Measurements from ENCODE around the gene PRRX2.

PRRX2 gene

DNA sequence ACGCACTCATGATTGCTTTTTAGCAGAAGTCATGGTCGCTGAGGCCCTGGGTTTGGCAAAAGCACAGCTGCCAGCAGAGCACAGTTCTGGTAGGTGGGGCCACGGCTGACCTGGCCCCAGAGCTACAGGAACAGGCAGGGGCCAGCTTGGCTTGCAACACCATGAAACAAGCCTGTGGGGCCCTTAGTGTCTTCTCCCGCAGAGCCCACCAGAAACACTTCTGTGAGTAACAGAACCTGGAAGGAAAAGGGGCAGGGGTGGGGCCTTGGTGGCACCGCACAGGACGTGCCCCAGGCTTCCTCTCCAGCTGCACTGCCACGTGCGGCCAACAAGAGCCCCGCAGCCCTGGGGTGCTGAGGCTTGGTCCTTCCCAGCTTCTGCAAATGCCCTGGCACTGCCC, 28.3 kb upstream of the PRRX2 start:
- no peak for DNase-seq

DNA sequence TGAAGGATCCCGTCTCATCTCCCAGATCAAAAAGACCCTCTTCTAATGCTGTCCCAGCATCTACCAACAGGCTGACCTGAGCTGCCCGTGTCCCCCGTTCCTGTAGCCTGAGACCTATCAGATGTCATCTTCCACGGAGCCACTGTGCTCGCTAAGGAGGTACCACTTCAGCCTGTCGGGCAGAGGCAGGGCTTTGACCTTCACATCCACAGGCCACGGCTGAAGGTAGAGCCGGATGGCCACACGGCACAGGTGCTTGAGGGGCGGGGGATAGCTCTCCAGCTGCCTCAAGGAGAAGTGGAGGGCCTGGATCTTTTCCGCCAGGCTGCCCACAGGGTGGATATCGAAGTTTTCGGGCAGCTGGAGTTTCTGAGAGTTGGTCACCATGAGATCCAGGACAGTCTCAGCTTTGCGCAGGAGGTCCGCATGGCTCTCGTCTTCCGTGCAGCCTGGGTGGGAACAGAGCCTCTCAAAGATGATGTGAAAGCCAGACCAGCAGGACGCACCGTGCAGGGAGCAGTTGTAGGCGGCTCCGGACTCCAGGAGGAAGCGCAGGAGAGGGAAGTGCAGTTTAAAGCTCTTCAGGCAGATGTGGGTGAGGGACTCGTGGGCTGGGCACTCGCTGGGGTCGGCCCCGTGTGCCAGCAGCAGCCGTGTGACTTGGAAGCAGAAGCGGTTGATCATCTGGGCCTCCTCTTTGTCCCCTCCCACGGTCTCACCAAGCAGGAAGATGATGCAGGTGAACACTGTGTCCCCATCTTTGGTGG, 27.6 kb upstream of the PRRX2 start:
- DNase-seq = no peak

DNA sequence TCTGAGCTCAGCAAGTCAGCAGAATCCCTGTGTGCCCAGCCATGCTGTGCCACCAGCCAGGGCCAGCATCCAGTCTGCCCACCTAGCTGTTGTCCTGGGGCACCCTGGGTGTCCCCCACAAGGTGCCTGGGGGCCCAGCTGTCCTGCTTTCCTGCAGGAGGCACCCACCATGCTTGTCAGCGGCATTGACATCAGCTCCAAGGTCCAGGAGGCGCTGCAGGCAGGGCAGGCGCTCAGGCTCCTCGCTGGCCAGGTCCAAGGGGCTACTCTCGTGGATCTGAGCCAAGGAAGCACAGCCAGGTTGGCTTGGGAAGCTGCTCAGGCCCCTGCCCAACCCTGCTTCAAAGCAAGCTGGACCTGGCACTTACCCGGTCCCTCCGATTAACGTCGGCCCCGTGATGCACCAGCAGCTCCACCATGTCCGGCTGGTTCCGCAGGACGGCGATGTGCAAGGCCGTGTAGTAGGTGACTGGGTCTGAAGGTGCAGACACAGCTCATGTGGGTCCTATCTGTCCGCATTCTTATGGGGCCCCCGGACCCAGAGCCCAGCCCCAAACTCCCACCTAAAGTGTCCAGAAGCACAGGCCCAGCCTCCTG, 26.3 kb upstream of the PRRX2 start:
- DNase-seq = no peak

DNA sequence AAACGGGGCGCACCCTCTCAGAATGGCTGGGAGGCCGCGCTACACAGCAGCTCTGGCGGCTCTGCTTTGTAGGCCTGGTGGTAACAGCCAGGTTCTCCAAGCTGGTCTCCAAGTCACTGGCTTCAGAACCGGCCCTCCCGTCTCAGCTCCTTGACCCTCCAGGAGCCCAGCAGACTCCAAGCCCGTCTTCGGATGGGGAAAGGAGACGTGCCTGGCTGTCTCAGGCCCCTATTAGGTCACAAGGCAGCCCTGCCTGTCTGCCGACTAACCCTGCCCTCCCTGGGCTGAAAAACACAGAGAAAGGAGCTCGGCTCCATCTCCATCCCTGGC, 25.7 kb upstream of the PRRX2 start:
- no peak for DNase-seq

DNA sequence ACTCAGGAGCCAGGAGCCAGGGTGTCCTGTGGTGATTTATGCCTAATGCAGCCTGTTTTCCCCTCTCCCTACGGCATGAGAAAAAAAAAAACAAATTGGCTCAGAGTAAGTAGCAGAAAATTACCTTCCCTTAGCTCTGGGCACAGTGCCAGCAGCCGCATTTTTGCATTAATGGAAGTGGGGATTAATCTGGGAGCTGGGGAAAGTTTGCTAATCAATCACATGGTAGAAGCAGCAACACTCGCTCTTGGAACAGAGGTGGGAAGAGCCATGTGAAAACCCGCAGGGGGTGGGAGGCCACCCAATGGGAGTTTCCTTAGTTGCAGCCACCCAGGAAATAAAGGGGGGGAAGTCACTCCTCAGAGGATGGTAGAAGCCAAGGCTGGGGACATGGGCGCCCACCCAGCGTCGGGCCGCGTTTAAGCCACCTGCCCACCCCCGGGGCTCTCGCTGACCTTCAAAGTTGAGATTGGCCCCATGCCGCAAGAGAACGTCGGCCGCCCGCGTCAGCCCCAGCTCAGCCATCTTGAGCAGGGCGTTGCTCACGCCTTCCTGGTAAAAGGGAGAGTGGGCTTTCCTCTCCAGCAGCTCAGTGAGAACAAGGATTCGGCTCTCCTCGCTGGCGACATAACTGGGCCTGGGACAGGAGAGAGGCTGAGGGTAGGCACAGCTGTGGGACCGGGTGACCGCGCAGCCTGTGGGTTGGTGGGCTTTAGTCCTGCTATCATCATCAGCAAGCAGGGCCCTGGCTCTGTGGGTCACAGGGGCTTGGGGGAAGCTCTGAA, 25.2 kb upstream of the PRRX2 start:
- no peak for DNase-seq

DNA sequence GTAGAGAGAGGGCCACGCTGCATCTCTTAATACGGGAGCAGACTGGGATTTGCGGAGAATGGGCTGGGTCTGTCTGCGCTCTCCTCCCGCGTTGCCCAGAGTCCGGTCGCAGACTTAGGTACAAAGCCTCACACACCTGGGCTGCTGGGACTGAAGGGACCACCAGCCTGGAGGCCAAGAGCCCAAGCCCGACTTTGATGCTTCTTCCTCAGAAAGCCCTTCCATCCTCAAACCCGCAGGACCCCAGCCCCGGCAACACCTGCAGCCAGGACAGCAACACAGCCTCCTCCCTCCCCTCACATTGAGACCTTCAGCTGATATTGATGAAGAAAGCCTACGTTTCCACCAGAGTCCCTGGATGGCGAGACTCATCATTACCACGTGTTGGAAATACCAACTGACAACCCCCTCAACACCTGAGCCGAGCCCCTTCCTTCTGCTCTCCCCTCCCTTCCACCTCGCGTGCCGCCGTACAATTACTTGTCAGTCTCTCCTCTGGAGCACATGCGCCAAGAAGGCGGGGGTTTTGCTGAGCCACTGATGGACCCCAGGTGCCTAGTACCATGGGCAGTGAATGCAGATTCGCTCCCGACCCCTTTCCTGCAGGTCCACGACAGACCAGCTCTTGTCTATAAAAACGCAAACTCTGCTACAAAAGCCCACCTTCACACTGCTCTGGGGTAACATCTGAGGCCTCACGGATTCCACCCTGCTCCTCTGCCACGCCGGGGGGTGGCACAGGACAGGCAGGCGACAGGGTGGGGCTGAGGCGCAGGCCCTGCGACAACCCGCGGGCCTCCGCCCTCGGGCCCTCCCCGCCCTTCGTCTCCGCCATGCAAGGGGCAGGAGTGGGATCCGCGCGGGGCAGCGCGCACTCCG, 24.3 kb upstream of the PRRX2 start:
- no peak for DNase-seq

DNA sequence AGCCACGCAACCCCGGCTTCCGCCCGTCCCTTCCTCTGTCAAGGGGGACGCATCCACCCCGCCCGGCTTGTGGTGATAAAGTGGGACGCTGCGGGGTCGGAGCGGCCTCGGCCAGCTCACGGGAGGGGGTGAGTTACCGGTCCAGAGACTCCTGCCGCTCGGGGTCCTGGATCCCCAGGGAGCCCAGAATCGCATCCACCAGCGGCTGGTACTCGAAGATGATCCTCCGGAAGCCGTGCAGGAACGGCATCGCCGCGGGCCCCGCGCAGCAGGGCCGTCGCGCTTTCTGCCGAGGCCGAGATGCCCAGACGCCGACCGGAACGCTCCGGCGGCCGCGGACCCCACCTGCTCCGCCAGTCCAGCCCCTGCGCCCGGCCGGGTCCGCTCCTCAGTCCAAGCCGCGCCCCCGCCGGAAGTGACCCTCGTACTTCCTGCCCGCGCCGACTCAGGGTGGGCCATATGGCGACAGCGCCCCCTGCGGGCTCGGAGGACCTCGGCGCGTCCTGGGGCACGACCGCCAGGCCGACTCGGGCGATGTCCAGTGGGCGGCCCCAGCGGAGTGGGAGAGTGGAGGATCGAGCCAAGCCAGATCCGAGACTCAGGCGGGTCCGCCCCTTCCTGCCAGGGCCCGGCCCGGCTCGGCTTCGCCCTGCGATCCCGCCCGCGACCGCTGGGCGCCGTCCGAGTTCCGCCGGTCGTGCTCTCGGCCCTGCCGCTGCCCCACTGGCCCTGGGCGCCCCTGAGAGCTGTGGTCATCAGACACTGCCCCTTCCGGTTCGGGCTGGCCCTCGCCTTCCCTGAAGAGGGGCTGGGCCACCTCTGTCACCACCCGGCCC, 23.5 kb upstream of the PRRX2 start, which contains the start of gene ASB6:
Gene ASB6, minus strand, starts transcription at position 402 of the 836 bp plus-strand sequence. Its CDS starts 152 bp downstream, at position 250.
- peak; percentile 86 for DNase-seq

DNA sequence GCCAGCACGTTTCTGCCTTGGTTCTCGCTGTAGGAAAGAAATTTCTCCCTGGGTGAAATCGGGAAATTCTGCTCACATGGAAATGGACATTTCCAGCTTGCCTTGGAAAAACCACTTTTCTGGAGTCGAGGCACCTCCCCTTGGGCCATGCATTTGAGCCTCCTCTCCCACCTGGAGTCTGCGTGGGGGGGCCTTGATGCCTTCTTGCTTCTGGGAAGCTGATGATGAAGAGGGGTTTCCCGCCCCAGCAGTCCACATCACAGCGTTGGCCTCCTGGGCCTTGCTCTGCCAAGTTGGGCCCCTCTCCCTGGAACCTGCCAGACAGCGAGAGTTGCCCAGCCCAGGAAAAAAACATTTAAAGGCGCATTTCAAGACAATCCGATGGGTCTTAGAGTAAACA, 21.7 kb upstream of the PRRX2 start:
- no peak for DNase-seq

DNA sequence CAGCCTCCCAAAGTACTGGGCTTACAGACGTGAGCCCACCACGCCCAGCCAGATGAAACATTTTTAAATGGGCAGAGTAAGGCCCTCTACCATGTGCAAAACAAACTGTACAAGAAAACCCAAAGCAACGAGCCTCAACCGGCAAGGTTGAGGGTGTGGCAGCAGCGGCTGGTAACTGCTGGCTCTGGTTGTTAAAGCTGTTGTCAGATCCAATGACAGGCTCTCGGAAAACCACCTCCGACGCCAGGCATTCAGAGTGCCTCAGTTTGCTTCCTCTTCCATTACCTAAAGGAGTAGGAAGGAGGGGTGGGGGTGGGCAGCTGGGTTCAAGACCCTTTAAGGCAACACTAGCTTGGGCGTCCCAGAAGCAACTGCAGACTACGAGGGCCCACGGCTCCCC, 21.1 kb upstream of the PRRX2 start:
- no peak for DNase-seq

DNA sequence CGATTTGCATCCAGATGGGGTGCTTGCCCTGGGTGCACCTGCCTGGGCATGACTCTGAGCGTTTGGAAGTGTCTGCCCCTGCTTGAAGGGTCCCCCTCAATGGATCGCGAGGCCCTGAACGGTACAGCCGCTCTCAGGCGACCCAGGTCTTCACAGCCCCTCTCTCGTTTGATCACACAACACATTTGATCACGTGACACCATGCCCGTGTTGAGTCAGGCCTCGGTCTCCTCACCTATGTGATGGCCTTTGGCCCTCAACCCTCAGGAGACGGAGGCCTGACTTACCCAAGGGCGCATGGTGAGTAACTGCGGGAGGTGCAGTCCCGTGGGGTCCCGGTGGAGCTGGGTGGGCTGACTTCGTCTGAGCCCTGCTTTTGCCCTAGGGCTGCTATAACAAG, 20.5 kb upstream of the PRRX2 start:
- DNase-seq = no peak

DNA sequence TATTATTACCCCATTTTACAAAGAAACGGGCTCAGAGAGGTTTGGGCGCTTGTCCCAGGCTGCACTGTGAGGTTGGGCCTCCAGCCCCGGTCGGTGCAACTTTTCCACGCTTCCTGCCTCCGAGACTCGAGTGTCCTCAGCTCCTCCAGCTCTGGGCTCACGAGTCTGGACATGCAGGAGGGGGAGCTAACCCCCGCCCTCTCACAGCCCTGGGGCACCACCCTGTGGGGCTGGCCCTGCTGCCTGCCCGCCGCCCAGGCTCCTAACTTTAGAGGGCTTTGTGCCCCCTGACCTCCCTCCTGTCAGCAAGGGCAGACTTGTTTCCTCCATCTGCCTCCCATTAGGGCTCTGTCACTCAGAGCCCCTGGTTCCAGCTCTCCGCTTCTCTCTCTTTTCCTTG, 19.2 kb upstream of the PRRX2 start:
- DNase-seq = no peak

DNA sequence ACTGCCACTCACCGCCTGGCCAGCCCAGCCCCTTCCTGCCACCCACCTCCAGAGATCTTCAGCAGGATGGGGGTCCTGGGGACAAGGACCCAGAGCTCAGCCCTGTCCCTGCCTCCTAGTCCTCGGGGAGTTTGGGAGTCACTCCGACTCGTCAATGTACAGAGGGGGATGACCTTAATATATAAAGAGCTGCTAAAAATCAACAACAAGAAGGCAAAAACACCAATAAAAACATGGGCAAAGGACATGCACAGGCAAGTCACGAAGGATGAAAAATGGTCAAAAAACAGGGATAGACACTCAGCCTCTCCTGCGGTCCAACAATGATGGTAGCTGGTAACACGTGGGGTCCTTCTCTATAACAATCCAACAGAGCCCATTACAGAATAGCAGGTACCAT, 18.8 kb upstream of the PRRX2 start:
- DNase-seq = no peak

DNA sequence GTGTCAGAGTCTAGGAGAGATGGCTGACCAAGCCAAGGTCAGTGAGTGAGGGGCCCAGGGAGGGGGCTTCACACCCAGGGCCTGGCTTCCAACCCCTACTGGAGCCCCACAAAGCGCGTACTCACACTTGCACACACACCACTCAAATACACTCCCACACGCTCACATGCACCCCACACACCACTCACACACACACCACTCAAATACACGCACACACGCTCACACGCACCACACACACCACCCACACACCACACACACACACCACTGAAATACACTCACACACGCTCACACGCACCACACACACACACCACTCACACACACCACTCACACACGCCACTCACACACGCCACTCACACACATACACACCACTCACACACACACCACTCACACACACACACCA, 17.8 kb upstream of the PRRX2 start:
- no peak for DNase-seq

DNA sequence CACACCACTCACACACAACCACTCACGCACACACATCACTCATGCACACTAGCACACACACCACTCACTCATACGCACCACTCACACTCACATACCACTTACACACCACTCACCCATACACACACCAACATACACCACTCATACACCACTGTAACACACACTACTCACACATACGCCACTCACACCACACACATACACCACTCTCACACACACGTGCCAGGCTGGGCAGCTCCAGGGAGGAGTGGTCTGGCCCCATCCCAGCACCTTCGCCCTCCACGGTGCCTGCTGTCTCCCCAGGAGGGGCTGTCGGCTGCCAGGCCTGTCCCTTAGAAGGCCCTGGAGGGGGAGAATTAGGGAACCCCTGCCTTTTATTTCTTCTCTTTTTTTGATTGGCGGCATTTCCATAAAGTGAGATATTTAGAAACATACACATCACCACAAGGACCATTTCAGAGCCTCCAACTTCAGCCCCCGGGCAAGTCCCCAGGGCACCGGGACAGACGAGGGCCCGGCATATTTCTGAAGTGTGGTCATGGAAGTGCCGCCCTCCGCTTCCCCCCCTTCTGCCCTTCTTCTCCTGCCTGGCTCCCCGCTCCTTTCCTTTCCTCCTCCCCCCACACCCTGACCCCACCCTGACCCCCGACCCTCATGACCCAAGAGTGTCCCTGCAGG, 17.2 kb upstream of the PRRX2 start:
- no peak for DNase-seq

DNA sequence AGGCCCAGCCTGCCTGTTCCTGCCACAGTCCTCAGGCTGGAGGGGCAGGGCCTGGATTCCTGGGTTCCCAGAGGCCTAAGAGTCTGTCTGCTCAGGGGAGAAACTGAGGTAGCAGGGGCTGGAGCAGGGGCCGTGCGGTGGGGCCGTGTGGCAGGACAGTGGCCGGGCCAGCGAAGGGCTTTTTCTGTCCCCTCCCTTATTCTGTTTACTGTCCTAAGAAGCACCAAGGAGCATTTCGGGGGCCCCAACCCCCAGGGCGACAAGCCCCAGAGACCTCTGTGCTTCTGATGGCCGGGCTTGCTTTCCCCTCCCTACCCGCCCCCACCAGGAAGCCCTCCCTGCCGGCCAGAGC, 16.7 kb upstream of the PRRX2 start:
- no peak for DNase-seq

DNA sequence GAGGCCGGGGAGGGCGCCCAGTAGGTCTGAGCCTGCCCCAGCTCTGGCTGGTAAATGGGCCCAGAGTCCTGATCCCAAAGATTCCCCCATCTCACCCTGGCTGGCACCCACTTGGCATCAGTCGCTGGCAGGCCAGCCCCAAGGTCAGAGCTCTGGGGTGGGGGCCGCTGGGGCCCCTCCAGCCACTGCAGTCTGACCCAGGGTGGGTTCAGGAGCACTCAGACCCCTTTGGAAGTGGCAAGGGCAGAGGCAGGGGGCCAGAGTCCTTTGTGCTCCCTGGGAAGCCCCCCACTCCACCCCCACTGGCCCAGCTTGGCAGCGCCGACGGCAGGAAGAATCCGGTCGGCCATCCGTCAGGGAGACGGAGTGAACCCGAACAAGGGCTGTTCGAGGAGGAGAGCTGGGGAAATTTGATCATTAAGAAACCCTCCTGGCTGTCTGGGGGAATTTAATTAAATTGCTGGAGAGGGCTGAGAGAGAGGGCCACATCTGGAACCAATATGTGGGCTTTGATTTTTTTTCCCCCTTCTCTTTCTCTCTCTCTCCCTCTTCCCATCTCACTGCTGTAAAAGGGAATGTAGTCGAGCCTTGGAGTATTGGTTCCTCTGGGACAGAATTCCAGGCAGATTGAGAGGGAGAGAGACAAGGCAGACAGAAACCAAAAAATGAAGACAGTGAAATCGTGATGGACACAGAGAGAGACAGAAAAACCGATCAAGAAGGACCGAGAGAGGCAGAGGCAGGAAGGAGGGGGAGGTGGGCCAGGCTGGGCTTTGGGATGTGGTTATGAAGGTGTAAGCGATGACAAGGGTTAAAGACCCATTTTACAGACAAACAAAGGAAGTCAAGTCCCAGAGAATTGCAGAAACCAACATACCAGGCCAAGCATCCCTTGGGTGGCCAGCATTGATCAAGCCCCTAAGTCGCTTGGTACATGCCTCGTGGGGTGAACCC, 15.4 kb upstream of the PRRX2 start:
- DNase-seq = no peak

DNA sequence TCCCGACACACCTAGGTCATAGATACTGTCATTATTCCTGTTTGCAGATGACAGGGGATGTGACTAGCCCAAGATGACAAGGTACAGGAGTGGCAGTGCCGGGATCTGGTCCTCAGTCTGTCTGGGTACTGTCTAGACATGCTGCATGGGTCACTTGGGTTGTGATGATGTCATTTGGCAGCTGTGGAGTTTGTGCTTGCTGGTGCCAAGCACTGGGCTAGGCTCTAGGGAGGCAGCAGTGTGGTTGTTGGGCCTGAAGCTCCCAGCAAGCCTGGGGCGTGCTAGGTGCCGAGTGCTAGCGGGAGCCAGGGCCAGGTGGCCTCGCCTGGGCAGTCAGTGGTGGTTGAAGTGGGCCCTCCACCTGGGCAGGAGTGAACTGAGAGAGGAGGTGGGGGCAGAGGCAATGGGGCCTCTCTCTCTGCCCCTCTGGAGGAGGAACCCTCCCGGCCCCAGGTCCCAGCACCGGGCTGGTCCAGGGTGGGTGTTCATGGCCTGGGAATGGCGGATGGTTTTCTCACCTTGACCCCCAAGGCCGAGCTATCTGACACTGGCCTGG, 14.7 kb upstream of the PRRX2 start:
- no peak for DNase-seq

DNA sequence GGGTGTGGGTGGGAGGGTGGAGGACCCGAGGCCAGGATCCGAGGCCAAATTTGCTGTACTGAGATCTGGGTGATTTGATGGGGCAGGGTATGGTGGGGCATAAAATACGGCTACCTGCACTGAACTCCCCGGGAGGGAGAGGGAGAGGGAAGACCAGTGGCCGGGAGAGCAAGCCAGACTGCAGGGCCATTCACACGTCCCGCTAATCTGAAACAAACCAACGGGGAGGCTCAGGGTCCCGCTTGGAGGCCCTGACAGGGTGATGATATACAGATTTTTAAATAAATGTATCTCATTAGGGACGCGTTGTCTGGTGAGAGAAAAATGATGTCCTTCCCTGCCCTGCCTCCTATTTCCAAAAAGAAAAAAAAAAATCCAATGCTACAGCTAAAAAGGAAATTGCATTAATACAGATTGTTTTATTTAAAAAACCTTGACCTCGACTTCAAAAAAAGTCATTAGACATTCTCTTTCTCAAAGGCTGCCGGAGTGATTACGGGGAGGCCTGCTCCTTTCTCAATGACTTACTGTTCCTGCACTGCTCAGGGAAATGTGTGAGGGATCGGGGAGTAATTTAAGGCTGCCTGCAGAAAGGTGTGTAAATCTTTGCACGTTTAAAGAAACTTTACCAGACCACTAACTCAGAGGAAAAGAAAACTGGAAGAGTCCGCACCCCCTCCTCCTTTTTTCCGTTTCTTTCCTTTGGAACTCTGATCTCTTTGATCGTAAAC, 11.5 kb upstream of the PRRX2 start:
- DNase-seq = no peak

DNA sequence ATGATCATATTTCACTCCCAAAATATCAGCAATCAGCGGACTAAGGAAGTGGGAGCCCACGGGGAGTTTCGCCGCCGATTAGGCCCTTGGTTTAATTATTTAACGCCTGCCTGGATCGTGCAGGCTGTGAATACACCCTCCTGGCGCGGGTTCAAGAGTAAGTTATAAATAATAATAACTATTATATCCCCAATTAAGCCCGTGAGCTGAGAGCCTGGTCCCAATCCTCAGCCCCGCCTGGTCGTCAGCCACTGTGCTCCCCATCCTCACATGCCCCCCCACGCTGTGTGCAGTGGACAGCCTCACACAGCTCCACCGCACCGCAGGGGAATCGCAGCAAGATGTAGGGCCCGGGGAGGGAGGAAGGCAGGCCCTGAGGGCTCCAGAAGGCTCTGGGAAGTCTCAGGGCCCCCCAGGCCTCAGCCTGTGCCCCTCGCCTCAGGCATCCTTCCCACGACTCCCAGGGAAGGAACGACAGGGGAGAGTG, 10.8 kb upstream of the PRRX2 start:
- DNase-seq = no peak
